K562 (cell line): ENCODE results near the gene TRIM23. TPM values are rescaled to one million over a fixed set of nuclear protein-coding genes. Genes with fewer than 3 reads are reported as not detected.

Experiments used
- ATAC-seq: fragments of 200-7000 bp; cut with Tn5 transposase; 3 replicates; pipeline ENCODE4 v1.9.1; 2020; ENCODE audit warnings: moderate library complexity
- BruUV-seq: library from RNA; stranded (reverse); fragments of 400-500 nt; replicated peaks from 2 replicates; lab custom pipeline; 2021; lab: Mats Ljungman, UMichigan
- CTCF ChIA-PET: fragments of 300-600 bp; formaldehyde crosslinking; extraction: SDS; loops from one replicate; lab custom pipeline; 2021; ENCODE audit warnings: low intra/inter-chr PET ratio; lab: Yijun Ruan, JAX
- POLR2A ChIA-PET: fragments of 300-600, 350-650 bp; sonication (Branson Sonifier 250); formaldehyde crosslinking; extraction: SDS; loops from one replicate; lab custom pipeline; 2021; ENCODE audit warnings: antibody characterized with exemption, inconsistent platforms; lab: Yijun Ruan, JAX
- DNase-seq, 4 experiments: peaks; one replicate each; pipeline versions ENCODE4 v3.0.0 to v3.0.0-alpha.2; 2011 to 2018; ENCODE audit warnings: low spot score in 3 of 4, mixed read lengths in 3 of 4; ENCODE audit errors: extremely low read depth in 1 of 4
- FAIRE-seq: peaks from 2 replicates; lab custom pipeline; 2011; peaks lifted over from hg19 to GRCh38; lab: Jason Lieb, UNC
- H2AFZ ChIP-seq: 2 replicates; pipeline ENCODE4 v1.6.0; 2011; ENCODE audit warnings: low read depth, low read length, control low read depth, inconsistent platforms
- H3K27ac ChIP-seq: fragments of 200-600 bp; 3 replicates; pipeline ENCODE4 v1.8.0; 2011; ENCODE audit warnings: low read depth, mild to moderate bottlenecking, control low read depth, inconsistent platforms, low read length, moderate library complexity, mixed read lengths; ENCODE audit errors: extremely low read depth
- H3K27me3 ChIP-seq, 2 experiments: fragments of 300-600 bp in 1 of 2; 2 replicates in 1 of 2; 3 replicates in 1 of 2; pipeline versions ENCODE4 v1.6.0 to v1.8.0; 2011; ENCODE audit warnings: inconsistent platforms in 2 of 2, low read length in 2 of 2, mild to moderate bottlenecking in 1 of 2, mixed read lengths in 1 of 2, moderate library complexity in 1 of 2; ENCODE audit not compliant: control insufficient read depth in 2 of 2, insufficient read depth in 2 of 2
- H3K36me3 ChIP-seq: fragments of 300-600 bp; 3 replicates; pipeline ENCODE4 v1.8.0; 2011; ENCODE audit warnings: mild to moderate bottlenecking, low read length, inconsistent platforms; ENCODE audit not compliant: control insufficient read depth, insufficient read depth
- H3K4me1 ChIP-seq, 2 experiments: fragments of 200-600 bp in 1 of 2; replicated peaks in 1 of 2; 2 replicates in 1 of 2; 3 replicates in 1 of 2; pipeline versions ENCODE4 v1.5.1 to v1.8.0; 2011; ENCODE audit warnings: inconsistent platforms in 2 of 2, low read length in 2 of 2, mild to moderate bottlenecking in 1 of 2, mixed read lengths in 1 of 2, moderate library complexity in 1 of 2; ENCODE audit not compliant: control insufficient read depth in 2 of 2, insufficient read depth in 2 of 2
- H3K4me2 ChIP-seq: 2 replicates; pipeline ENCODE4 v1.6.1; 2011; ENCODE audit warnings: low read length, control low read depth, inconsistent platforms, mixed read lengths; ENCODE audit not compliant: insufficient read depth
- H3K4me3 ChIP-seq: fragments of 200-600 bp; sonication (generic), shearing (Covaris generic); 2 replicates; pipeline ENCODE4 v1.5.1; 2016; ENCODE audit warnings: control low read depth, inconsistent platforms
- H3K79me2 ChIP-seq: fragments of 200-600 bp; 3 replicates; pipeline ENCODE4 v1.8.0; 2011; ENCODE audit warnings: low read length, inconsistent platforms; ENCODE audit not compliant: control insufficient read depth, insufficient read depth
- H3K9ac ChIP-seq, 2 experiments: 2 replicates each; pipeline versions ENCODE4 v1.6.0 to v1.6.1; 2011; ENCODE audit warnings: low read depth in 2 of 2, low read length in 2 of 2, control low read depth in 1 of 2, inconsistent platforms in 1 of 2, mild to moderate bottlenecking in 1 of 2, mixed read lengths in 1 of 2; ENCODE audit not compliant: insufficient read depth in 1 of 2
- H3K9me1 ChIP-seq: one replicate; pipeline ENCODE4 v1.6.0; 2011; ENCODE audit warnings: inconsistent platforms, mild to moderate bottlenecking, low read length, moderate library complexity; ENCODE audit not compliant: control insufficient read depth, insufficient read depth
- H3K9me3 ChIP-seq: replicated peaks from 2 replicates; pipeline ENCODE4 v1.5.1; 2011; ENCODE audit warnings: low read depth, low read length, inconsistent platforms; ENCODE audit not compliant: control insufficient read depth, insufficient read depth
- H4K20me1 ChIP-seq: replicated peaks from 2 replicates; pipeline ENCODE4 v1.6.1; 2011; ENCODE audit warnings: low read length, inconsistent platforms, mixed read lengths; ENCODE audit not compliant: control insufficient read depth, insufficient read depth
- ATF7 ChIP-seq: fragments of 450-650 bp; IDR thresholded peaks from 2 replicates; pipeline ENCODE4 v1.7.1; 2014; ENCODE audit warnings: mild to moderate bottlenecking, moderate library complexity
- CCAR2 ChIP-seq: fragments of 200-400 bp; formaldehyde crosslinking; IDR thresholded peaks from 2 replicates; pipeline ENCODE4 v1.6.1; 2017; ENCODE audit warnings: mild to moderate bottlenecking, low read depth, low read length
- CEBPB ChIP-seq: fragments of 450-650 bp; IDR thresholded peaks from 2 replicates; pipeline ENCODE4 v1.6.1; 2016; ENCODE audit warnings: missing genetic modification characterization, missing compliant biosample characterization
- CEBPG ChIP-seq, 3 experiments: fragments of 200-800 bp in 1 of 3; sonication (Bioruptor generic) in 1 of 3; sonication (generic) in 1 of 3; formaldehyde crosslinking in 1 of 3; IDR thresholded peaks in 2 of 3; conservative IDR thresholded peaks in 1 of 3; 2 replicates each; pipeline versions ENCODE4 v1.6.1 to v1.8.0; 2016 to 2022; ENCODE audit warnings: missing compliant biosample characterization in 2 of 3, missing genetic modification characterization in 2 of 3, mild to moderate bottlenecking in 1 of 3, missing genetic modification reagents in 1 of 3
- CHD1 ChIP-seq: fragments of 200-600 bp; sonication (generic); IDR thresholded peaks from one replicate; pipeline ENCODE4 v1.6.1; 2012; ENCODE audit warnings: mild to moderate bottlenecking, moderate library complexity, low read length, inconsistent platforms
- U2AF1 ChIP-seq: fragments of 200-400 bp; formaldehyde crosslinking; optimal IDR thresholded peaks from 2 replicates; pipeline ENCODE3; 2017; ENCODE audit warnings: mild to moderate bottlenecking, low read depth, low read length, moderate library complexity
- ZNF165 ChIP-seq: fragments of 250-450 bp; sonication (Bioruptor Pico); IDR thresholded peaks from 2 replicates; pipeline ENCODE4 v1.4.0; 2020; ENCODE audit warnings: borderline replicate concordance
- ZNF23 ChIP-seq: fragments of 250-450 bp; sonication (Bioruptor Pico); IDR thresholded peaks from 2 replicates; pipeline ENCODE4 v1.4.0; 2020; ENCODE audit warnings: mild to moderate bottlenecking
- WGBS: fragments of 100-300 bp; shearing (Covaris generic); methylation state at CpG from one replicate; pipeline ENCODE4 v1.1.6; 2016; ENCODE audit warnings: low coverage, mixed read lengths; ENCODE audit not compliant: insufficient coverage; ENCODE audit errors: missing lambda C conversion rate; 5-methylcytosine and 5-hydroxymethylcytosine counted together
- in situ Hi-C: fragments of 300-500 bp; cut with MboI; formaldehyde crosslinking; loops from 4 replicates; pipeline ENCODE4 v1.15.0; 2018; ENCODE audit warnings: inconsistent platforms, mixed read lengths
- intact Hi-C: fragments of 100-400 bp; cut with micrococcal nuclease; formaldehyde crosslinking; loops from 2 replicates; pipeline ENCODE4 v1.14.2; 2022
- polyA plus RNA-seq, 8 experiments: library from polyadenylated mRNA; depleted of rRNA in 4 of 8; stranded (reverse) in 5 of 8; unstranded in 3 of 8; fragments of >200 nt; fragmentation: Nextera tagmentation in 2 of 8; fragmentation: Illumina TruSeq in 1 of 8; extraction: Ambion mirVana in 2 of 8; extraction: Trizol in 1 of 8; gene quantifications; 2 replicates each; pipeline versions ENCODE4 v1.2.1 to v1.2.3, GENCODE V29; 2011 to 2014; ENCODE audit warnings: inconsistent platforms in 1 of 8, missing spikeins in 1 of 8
- total RNA-seq, 7 experiments: library from RNA; depleted of rRNA in 6 of 7; stranded (reverse); fragments of >200 nt in 6 of 7; fragmentation: Illumina TruSeq in 2 of 7; extraction: Trizol in 2 of 7; gene quantifications; 2 replicates each; pipeline versions ENCODE4 v1.2.1 to v1.2.3, GENCODE V29; 2011 to 2021; ENCODE audit warnings: low replicate concordance in 1 of 7
- TF ChIP-seq, protein P1 (sequence below): fragments of 250-450 bp; sonication (Bioruptor Pico); IDR thresholded peaks from 2 replicates; pipeline ENCODE4 v1.5.1; 2021; ENCODE audit warnings: mild to moderate bottlenecking
- TF ChIP-seq, protein P2 (sequence below): sonication (generic); formaldehyde crosslinking; IDR thresholded peaks from 2 replicates; pipeline ENCODE4 v1.8.1; 2023; ENCODE audit warnings: mild to moderate bottlenecking, missing genetic modification reagents
- TF ChIP-seq, protein P3 (sequence below): fragments of 250-450 bp; sonication (Bioruptor Pico); IDR thresholded peaks from 2 replicates; pipeline ENCODE4 v1.8.0; 2021; ENCODE audit warnings: mild to moderate bottlenecking, moderate library complexity

Gene TRIM23
- total and polyA plus RNA-seq, 9 of the 15 experiments (the other 6 are each of a cell fraction or from before 2014, with no cell fraction given), result 2.4 to 8.5 (median 4.9) TPM

GRCh38 chr5:65612298-65612907 is 11.7 kb downstream of the TRIM23 start:
- TF ChIP-seq CEBPB (tag) (peak; percentile 57), CEBPG (CRISPR knock-in tag; IDR thresholded peaks at IDR 0.05) (no peak), CEBPG (tag; conservative IDR thresholded peaks at IDR 0.05 in 1 of 2, IDR thresholded peaks at IDR 0.05 in 1 of 2) (peak in 1 of 2 experiments; percentile 64; a peak in 2 of 4 replicates), CHD1 (no peak)
- 68% methylated on average over 4 of the region's 4 CpGs for WGBS
- no TSS peak for BruUV-seq
- Histone ChIP-seq H3K4me2 (no peak overlapping the region), H3K36me3 (peaks cover 52% of the 10 kb centered on the region), H3K9me3 (no peaks in the 10 kb centered on the region), H3K4me1 (no peaks in the 10 kb centered on the region), H4K20me1 (no peaks in the 10 kb centered on the region), H3K9ac (no peak overlapping the region), H3K9me1 (no peaks in the 10 kb centered on the region), H3K79me2 (no peaks in the 10 kb centered on the region), H3K27me3 (no peaks in the 10 kb centered on the region), H3K27ac (no peak overlapping the region), H2AFZ (no peak overlapping the region), H3K4me3 (no peak overlapping the region)
- ChIA-PET CTCF (no interaction called here), POLR2A (no interaction called here)
- in situ Hi-C loops, result no loop called here
- intact Hi-C loops, result no loop called here
- FAIRE-seq (no peak), DNase-seq (no peak), ATAC-seq (no peak)

DNA sequence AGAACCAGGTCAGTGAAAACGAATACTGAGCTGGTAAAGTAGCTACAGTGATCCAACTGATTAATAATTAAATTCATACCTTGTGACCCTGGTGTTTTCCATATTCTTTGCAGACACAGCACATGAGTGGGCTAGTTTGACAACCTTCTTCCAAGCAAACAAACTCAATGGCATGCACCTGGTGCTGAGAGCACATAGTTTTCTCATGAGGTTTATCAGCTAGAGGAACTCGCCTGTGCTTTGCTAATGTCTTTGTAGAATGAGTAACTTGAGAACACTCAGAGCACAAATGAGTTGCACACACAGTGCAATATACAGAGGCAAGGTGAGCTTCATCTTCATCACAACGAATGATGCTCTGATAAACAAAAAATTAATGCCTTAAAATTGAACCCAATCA is 12.6 kb downstream of the TRIM23 start:
- Histone ChIP-seq H3K9me3 (no peaks in the 10 kb centered on the region), H3K27me3 (no peaks in the 10 kb centered on the region), H4K20me1 (no peaks in the 10 kb centered on the region), H3K4me2 (no peak overlapping the region), H3K4me1 (no peaks in the 10 kb centered on the region), H3K27ac (no peak overlapping the region), H2AFZ (no peak overlapping the region), H3K9me1 (no peaks in the 10 kb centered on the region), H3K79me2 (no peaks in the 10 kb centered on the region), H3K36me3 (peaks cover 60% of the 10 kb centered on the region), H3K9ac (no peak overlapping the region), H3K4me3 (no peak overlapping the region)
- ATAC-seq, result no peak
- CTCF ChIA-PET, result no interaction called here
- 50% methylated on average over 3 of the region's 3 CpGs for WGBS
- no peak for FAIRE-seq
- DNase-seq, result no peak
- BruUV-seq, result no TSS peak
- intact Hi-C loops (no loop called here), in situ Hi-C loops (no loop called here)
- POLR2A ChIA-PET, result no interaction called here
- TF ChIP-seq CCAR2, result no peak
- TF ChIP-seq, protein P1, sequence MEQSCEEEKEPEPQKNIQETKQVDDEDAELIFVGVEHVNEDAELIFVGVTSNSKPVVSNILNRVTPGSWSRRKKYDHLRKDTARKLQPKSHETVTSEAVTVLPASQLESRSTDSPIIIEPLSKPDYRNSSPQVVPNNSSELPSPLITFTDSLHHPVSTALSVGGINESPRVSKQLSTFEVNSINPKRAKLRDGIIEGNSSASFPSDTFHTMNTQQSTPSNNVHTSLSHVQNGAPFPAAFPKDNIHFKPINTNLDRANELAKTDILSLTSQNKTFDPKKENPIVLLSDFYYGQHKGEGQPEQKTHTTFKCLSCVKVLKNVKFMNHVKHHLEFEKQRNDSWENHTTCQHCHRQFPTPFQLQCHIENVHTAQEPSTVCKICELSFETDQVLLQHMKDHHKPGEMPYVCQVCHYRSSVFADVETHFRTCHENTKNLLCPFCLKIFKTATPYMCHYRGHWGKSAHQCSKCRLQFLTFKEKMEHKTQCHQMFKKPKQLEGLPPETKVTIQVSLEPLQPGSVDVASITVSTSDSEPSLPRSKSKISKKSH (CRISPR knock-in tag), result no peak
- TF ChIP-seq ATF7, result no peak
- TF ChIP-seq, protein P2, sequence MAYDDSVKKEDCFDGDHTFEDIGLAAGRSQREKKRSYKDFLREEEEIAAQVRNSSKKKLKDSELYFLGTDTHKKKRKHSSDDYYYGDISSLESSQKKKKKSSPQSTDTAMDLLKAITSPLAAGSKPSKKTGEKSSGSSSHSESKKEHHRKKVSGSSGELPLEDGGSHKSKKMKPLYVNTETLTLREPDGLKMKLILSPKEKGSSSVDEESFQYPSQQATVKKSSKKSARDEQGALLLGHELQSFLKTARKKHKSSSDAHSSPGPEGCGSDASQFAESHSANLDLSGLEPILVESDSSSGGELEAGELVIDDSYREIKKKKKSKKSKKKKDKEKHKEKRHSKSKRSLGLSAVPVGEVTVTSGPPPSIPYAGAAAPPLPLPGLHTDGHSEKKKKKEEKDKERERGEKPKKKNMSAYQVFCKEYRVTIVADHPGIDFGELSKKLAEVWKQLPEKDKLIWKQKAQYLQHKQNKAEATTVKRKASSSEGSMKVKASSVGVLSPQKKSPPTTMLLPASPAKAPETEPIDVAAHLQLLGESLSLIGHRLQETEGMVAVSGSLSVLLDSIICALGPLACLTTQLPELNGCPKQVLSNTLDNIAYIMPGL (CRISPR knock-in tag), result no peak
- TF ChIP-seq, protein P3, sequence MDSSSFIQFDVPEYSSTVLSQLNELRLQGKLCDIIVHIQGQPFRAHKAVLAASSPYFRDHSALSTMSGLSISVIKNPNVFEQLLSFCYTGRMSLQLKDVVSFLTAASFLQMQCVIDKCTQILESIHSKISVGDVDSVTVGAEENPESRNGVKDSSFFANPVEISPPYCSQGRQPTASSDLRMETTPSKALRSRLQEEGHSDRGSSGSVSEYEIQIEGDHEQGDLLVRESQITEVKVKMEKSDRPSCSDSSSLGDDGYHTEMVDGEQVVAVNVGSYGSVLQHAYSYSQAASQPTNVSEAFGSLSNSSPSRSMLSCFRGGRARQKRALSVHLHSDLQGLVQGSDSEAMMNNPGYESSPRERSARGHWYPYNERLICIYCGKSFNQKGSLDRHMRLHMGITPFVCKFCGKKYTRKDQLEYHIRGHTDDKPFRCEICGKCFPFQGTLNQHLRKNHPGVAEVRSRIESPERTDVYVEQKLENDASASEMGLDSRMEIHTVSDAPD (CRISPR knock-in tag), result no peak
- TF ChIP-seq ZNF165, result no peak
- TF ChIP-seq ZNF23 (CRISPR knock-in tag), result no peak
- no peak for TF ChIP-seq U2AF1
